ENCODE measurements around the gene GPAM.
"Not testable (repeated sequence)": the region's sequence is repeated elsewhere in the genome, so short reads cannot be mapped to it uniquely, and the experiment has no call there.

GPAM gene, protein sequence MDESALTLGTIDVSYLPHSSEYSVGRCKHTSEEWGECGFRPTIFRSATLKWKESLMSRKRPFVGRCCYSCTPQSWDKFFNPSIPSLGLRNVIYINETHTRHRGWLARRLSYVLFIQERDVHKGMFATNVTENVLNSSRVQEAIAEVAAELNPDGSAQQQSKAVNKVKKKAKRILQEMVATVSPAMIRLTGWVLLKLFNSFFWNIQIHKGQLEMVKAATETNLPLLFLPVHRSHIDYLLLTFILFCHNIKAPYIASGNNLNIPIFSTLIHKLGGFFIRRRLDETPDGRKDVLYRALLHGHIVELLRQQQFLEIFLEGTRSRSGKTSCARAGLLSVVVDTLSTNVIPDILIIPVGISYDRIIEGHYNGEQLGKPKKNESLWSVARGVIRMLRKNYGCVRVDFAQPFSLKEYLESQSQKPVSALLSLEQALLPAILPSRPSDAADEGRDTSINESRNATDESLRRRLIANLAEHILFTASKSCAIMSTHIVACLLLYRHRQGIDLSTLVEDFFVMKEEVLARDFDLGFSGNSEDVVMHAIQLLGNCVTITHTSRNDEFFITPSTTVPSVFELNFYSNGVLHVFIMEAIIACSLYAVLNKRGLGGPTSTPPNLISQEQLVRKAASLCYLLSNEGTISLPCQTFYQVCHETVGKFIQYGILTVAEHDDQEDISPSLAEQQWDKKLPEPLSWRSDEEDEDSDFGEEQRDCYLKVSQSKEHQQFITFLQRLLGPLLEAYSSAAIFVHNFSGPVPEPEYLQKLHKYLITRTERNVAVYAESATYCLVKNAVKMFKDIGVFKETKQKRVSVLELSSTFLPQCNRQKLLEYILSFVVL

DNA sequence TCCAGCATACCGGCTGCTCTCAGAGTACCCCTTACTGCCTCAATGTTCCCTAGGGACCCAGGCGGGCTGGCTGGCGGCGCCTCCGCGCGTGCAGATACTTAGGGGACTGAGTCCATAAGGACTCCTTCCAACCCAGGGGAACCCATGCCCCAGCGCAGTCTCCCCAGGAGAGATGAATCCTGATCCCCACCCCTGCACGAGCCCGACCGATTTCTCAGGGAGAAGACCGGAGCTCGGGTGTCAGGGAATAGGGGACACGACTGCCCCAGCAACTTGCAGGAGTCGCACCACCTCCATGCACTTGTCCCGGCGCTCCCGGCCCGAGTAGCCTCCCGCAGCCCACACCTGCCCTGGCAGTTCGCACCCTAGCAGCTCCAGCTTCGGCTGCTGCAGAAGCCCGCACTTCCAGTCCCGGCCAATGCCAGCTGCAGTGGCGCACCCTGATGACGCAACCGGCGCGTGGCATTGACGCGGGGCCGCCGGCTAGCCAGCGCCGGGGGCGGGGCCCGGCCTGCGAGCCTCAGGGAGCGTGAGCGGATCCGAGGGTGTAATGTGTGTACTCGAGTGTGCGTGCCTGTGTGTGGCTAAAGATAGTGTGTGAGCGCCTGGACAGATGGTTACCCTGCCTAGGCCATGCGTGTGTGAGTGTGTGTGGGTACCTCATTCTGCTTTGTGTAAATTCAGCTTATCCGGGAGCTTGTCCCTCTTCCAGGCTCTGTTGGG is at the start of gene GPAM:
GPAM (minus strand) TSS at position 437 of the 723 bp plus-strand sequence. CDS start 1,981 bp downstream, outside the sequence.
- DNase-seq, result peak; percentile 100

DNA sequence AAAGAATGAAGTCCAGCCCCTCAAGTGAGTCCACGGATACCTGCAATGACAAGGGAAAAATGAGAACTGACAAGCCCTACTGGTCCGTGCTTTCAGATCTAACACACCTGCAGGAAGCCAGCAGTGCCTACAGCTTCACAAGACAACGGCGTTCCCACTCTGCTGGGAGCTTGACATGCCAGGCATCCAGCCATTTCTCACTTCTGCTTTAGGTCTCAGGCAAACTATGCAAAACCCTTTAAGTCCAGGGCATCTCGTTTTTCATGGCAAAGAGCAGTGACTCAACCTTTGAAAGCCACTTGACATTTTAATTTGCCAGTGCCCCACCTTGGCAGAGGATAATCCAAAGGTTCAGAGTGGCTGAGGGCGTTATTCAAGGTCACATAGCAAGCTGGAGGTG is 49.1 kb upstream of the GPAM start:
- no peak for DNase-seq

DNA sequence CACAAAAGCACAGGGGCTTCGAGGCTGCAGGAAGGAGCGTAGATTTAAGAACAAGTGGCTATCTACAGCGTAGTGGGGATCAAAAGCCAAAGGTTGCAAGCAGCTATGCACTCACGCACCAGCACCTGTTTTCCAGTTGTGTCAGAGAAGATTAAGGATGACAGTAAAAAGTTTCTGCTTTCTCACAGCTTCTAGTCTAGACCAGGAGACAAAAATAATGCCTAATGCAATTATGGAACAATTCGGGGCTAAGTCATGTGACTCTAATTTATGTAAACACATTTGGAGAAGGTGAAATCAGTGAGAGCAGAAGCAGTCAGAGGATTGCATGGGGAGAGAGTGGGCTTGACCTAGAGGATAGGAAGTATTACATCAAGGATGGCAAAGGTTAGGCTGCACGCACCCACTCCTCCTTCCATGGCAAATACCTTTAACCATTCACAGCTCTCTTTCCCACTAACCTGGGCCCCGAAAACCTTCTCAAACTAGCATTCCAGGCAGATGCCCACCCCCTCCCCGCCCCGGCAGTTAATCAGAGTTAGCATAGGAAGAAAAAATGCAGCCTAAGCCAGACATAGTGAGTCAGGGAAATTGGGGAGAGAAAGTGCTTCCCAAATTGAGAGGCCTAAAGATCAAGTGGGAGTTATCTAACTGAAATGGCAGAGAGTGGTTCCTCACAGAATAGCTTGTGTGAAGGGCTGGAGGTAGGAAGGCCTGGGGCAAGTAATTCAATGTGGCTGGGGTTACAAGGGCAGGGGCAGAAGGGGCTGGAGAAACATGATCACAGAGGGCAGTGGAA is 48.2 kb upstream of the GPAM start:
- no peak for DNase-seq

DNA sequence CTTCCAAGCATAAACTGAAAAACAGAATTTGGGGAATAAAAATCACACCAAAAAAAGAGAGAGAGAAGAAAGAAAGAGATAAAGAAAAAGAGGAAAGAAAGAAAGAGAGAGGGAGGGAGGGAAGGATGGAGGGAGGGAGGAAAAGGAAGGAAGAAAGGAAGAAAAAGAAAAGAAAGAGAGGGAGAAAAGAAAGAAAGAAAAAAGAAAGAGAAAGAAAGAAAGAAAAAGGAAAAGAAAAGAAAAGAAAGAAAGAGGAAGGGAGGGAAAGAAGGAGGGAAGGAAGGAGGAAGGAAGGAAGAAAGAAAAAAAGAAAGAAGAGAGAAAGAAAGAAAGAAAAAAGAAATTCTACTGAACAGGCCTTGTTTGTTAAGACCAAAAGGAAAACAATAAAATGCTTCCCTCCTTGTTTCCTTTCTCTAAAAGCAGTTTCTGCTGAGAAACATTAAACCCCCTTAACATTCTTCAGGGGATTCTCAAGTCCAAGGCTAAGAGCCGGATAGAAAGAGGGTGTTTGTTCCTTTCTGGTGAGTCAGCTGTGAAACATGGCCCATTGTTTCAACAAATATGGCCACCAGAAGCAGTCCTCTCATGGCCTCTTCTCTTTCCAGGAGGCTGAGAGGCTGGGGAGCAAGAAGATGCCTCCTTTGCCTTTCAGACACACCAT is 46.9 kb upstream of the GPAM start:
- DNase-seq, result no peak

DNA sequence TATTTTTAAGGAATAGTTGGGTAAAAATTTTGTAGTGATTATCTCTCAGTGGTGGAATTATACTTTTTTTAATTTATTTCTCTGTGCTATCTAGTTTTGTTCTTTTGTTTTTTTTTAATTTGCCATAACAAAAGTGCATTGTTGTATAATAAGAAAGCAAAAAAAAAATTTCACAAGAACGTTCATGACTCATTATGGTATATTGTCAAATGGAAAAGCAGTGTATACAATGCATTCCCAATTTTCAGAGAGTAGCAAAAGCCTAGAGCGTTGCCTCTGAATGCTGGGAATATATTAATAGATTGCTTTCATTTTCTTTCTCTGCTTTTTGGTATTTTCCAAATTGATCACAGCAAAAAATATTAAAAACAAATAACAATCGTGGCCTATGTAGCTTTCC is 46.3 kb upstream of the GPAM start:
- DNase-seq, result no peak

DNA sequence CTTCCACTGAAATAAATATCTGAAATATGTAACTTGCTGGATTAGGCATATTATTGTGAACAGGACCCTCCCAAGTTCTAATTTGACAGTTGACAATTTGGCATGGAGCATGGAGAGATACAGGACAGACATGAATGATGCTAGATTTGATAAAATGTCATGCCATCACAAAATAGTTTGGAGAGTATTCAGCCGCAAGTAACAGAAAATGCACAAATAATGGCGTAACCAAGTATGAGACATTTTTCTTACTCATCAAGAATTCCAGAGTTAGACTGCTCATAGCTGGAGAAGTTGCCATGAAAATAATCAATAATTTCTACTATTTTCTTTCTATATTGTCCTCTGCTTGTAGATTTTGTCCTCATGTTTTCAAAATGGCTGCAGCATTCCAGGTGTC is 45.5 kb upstream of the GPAM start:
- no peak for DNase-seq

DNA sequence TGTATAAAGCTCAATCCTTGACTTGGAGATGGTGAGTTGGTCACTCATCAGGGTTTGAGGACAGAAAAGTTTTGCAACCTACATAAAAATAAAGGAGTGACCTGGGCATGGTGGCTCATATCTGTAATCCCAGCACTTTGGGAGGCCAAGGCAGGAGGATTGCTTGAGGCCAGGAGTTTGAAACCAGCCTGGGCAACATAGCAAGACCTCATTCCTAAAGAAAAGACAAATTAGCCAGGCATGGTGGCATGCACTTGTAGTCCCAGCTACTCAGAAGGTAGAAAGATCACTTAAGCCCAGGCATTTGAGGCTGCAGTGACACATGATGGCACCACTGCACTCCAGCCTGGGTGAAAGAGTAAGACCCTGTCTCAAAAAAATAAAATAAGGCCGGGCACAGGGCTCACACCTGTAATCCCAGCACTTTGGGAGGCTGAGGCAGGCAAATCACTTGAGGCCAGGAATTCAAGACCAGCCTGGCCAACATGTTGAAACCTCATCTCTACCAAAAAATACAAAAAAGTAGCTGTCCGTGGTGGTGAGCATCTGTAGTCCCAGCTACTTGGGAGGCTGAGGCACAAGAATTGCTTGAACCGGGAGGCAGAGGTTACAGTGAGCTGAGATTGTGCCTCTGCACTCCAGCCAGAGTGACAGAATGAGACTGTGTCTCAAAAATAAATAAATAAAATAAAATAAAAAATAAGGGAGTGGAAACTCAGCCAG is 45.0 kb upstream of the GPAM start:
- not testable (repeated sequence) for DNase-seq

DNA sequence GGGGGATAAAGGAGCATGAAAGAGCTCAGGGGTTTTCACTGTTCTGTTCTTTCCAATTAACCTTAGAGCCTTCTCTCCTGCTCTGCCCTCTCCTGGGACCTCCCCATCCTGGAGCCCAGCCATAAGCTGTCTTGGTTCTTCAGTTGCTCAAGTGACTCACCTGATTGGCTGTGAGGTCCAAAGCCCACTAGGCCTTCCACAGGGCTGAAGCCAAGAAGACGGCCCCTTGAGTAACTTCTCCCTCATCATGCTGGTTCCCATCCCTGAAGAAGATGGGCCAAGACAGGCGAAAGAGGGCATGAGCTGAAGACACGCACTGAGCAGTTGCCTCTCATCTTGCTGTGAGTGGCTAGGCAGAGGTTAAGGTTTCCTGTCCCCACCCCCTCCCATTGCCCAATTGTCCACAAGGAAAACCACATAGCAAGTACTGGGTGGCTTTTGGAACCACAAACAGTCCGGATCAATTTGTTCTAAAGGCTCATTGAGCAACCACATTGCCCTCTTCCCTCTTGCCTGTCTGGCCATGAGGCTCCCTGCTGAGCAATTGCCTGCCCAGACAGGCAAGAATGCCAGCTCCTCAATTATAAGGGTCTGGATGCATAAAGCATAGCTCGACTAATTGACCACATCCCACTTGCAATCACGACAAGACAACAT is 43.9 kb upstream of the GPAM start:
- DNase-seq, result no peak

DNA sequence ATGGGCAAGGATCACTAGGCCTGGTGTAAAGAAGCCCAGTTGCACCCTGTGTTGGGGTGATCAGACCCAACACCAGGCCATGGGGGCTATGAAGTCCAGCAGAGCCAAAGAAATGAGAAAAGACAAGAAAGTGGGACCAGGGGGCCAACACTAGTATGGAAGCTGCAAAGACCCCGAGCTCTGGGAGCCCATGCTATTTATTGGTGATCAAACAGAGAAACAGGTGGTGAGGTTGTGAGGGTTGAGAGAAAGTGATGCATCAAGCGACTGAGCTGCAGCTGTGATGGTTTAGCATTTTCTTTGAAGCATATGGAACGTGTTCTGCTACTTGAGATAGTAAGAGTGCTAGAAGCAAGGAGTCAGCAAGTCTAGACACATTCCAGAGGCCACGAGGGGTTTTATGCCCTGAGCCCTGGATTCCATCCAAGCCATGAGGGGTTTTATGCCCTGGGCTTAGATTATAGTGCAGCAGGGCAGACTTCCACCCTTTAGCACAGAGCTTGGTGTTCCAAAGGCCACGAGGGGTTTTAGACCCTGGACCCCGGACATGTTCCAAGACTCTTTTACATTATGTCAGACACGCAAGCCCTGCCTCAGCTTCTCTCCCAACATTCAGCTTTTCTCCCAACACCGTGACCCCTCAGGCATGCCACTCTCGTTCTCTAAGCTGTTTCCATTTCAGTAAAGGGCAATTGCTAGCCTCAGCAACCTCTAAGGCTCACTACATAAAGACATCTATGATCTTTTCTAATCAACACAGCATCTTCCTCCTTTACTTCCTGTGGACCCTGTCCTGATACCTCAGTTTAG is 43.1 kb upstream of the GPAM start:
- DNase-seq, result no peak

DNA sequence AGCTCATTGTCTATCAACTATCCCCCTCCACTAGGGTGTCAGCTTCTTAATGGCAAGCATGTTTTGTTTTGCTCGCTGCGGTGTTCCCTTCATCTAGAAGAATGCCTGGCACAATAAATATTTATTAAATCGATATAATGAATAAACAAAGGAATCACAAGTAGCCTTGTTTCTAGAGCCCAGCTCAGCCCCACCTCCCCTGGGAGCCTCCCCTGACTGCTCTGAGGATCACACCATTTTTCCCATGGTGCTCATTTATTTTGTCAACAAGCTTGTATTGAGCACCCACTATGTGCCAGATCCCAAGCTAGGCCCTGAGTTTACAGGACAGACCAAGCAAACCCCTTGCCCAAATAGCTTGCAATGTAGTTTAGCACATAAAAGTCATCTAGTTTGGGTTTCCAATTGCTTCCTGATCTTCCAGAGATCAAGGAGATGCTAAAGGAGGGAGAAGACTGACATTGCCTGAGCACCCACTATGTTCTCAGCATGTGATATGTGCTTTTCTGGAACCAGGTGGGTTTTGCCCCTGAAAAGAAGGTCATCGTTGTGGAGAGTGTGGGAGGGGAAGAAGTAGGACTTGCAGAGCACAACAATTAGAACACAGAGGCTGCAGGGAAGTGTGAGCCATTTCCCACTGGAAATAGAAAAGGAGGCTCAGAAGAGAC is 42.3 kb upstream of the GPAM start:
- no peak for DNase-seq

DNA sequence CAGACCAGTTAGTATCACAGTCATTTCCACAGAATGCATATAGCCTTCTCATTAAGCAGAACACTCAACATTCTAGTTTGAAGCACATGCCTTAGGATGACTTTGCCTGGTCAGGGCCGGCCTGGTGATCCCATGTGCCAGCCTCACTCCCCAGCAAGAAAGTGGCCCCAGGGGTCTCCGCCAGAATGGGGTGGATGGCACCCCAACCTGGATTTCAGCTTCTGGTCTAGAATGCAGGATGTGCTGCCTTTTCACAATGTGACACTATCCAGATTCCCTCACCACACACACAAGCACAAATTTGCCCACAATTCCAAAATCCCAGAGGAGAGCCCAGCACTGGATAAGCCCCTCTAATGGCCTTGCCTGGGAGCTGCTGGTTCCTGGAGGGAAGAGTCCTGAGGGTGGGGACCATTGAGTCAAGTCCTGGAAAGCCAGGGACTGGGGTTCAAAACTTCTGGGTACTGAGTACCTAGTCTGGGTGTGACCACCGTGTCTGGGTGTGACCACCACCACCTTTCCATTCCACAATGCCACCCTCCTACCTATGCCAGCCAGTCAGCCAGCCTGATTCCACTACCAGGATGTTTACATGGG is 41.5 kb upstream of the GPAM start:
- DNase-seq, result no peak

DNA sequence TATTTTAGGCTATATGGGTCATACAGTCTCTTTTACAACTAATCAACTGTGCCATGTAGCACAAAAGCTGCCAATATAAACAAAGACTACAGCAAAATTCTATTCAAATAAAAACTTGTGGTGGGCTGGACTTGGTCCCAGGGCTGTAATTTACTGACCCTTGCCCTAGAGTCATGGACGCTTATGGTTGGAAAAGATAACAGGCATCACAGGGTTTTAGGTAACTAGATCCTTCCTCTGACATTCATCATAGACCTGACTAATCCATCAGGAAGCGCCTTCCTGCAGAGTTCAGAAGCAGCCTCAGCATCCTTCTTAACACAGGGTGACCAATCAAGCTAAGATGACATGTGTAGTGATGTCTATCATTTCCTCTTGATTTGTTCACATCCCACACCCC is 40.2 kb upstream of the GPAM start:
- no peak for DNase-seq

DNA sequence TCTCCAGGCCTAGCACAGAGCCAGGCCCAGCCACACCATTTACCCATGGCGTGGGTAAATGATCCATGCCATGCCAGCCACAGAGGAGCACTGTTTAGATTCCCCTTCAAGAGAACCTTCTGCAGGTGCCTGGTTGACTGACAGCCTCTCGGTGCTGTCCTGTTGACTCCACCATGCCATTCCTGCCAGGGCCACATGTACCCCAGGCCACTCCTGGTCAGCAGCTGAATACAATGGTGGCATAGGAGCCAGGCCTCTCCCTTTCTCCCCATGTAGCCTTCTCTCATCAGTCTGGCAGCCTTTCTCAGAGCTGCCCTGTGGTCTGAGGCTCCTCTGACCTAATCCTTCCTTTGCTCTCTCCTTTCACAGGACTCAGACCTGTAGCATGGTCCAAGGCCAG is 39.2 kb upstream of the GPAM start:
- DNase-seq, result no peak

DNA sequence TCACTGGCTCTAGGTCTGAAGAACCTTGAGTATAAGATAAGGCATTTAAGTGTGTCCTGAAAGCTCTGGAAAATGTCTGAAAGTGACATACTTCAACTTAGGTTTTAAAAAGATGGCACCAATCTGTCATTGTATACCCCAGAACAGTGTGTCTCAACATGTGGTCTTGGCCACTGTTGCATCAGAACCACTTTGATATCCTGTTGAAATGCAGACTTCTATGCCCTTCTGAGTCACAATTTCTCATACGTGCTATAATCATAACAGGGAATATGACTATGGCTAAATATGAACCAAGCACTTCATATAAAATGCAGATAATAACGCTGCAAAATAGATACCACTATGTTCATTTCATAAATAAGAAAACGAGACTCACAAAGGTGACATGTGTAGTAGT is 38.0 kb upstream of the GPAM start:
- DNase-seq, result no peak

DNA sequence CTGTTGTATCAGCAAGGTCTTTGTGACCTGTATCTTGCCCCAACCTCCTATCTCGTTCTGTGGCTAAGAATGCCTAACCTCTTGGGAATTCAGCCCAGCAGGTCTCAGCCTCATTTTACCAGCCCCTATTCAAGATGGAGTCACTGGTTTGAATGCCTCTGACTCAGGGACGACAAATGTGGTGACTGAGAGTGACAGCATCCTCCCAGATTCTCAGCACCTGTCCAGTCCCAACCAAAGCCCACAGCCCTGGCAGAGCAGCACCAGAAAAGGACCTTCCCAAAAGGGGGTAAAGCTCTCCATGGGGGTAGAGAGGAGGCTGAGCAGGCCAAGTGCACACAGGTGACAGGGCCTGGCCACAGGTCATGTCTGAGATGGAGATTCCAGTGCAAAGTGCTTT is 35.4 kb upstream of the GPAM start:
- DNase-seq, result no peak

DNA sequence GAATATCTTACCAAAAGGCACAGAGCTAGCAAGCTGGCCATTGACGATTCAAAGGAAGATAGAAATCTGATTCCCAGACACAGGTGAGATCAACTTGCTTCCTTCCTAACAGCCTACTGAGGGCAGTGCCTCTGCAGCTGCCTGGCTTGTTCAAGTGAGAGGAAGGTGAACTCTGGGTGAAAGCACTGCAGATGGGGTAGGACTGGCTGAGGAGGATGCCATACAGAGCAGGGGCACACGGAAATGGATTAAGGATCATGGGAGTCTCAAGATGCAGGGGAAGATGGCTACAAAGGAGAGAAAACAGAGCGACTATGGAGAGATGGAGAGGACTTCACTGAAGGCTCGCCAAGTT is 34.4 kb upstream of the GPAM start:
- no peak for DNase-seq

DNA sequence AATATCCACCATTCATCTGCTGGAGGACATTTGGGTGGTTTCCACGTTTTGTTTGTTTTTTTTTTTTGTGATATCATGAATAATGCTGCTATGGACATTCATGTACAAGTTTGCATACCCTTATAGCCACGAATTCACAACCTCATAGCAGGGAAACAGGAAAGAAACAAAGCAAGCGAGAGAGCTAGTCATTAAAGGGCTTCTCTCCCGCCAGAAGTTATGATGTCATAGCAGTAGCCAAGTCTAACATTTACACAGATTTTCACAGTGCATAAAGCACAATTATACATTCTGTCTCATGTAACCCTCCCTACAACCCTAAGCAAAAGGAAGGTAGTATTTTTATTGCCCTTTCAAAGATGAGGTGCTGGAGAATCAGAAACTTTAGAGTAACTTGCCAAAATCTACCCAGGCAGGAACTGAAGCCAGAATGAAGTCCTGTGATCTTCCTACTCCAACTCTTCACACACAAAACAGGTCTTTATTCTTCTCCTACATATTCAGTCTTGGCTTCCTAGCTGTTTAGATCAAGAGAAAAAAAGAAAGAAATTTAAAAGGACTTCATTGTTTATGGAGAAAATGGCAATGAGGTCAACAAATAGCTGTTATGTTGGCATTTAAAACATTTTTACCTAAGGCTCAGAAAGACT is 33.9 kb upstream of the GPAM start:
- no peak for DNase-seq

DNA sequence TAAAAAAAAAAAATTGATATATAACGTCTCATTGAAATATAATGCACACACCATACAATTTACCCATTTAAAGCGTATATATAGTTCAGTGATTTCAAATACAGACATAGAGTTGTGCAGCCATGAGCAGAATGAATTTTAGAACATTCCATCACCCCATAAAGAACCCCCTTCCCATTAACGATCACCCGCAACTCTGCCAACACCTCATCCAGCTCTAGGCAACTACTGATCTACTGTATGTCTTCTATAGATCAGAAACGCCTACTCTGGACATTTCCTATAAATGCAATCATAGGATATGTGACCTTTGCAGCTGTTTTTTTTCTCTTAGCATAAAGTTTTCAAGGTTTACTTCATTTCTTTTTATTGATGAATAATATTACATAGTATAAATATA is 33.4 kb upstream of the GPAM start:
- no peak for DNase-seq

DNA sequence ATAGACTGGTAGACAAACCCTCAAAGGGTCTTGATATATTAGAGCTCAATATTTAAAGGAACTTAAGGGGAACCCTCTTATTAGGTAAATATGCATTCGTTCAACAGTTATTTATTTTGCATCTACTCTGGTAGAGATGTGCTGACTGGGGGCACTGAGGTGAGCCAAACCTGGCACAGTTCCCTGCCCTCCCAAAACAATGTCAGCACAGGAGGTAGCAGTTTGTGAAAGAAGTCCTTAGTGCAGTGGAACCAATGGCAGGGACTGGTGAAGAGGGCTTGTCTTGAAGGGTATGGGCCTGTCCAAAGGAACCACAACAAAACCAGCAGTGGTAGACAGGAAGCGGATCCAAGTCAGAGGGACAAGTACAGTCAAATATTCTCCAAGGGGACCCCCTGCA is 32.6 kb upstream of the GPAM start:
- no peak for DNase-seq

Measured in stimulated activated CD4-positive, alpha-beta T cell treated with anti-CD3 and anti-CD28 coated beads, Interleukin-2, amount 100 ng/mL, for 24 hours (primary cell).